Vagina (tissue), 2 donors: ENCODE measurements around the gene GRIK4. TPM values are rescaled to one million over a fixed set of nuclear protein-coding genes. Genes with fewer than 3 reads are reported as not detected.

Experiments
- DNase-seq, 2 donors: peaks; one replicate each; pipeline ENCODE4 v3.0.0-alpha.2; 2017; ENCODE audit errors: extremely low spot score in 2 of 2
- H3K27ac ChIP-seq: fragments of 200-600 bp; sonication (generic); one replicate; pipeline ENCODE4 v1.5.1; 2019
- H3K27me3 ChIP-seq: fragments of 200-600 bp; sonication (generic); one replicate; pipeline ENCODE4 v1.5.1; 2019
- H3K36me3 ChIP-seq, 2 donors: fragments of 200-600 bp; sonication (generic); one replicate each; pipeline ENCODE4 v1.5.1; 2017 to 2019
- H3K4me1 ChIP-seq: fragments of 200-600 bp; sonication (generic); one replicate; pipeline ENCODE4 v1.5.1; 2019
- H3K4me3 ChIP-seq, 2 donors: fragments of 200-600 bp; sonication (generic); 1 replicate in 1 of 2; 2 replicates in 1 of 2; pipeline ENCODE4 v1.5.1; 2016 to 2019
- H3K9me3 ChIP-seq: fragments of 200-600 bp; sonication (generic); one replicate; pipeline ENCODE4 v1.5.1; 2019
- POLR2A ChIP-seq, 2 donors: fragments of 450-650 bp; IDR thresholded peaks; one replicate each; pipeline ENCODE4 v1.6.1; 2017; ENCODE audit warnings: antibody characterized with exemption in 2 of 2, mild to moderate bottlenecking in 2 of 2, moderate library complexity in 2 of 2
- POLR2AphosphoS5 ChIP-seq, 2 donors: sonication (generic); formaldehyde crosslinking; IDR thresholded peaks; one replicate each; pipeline ENCODE4 v1.9.0; 2017; ENCODE audit warnings: antibody characterized with exemption in 2 of 2, mild to moderate bottlenecking in 2 of 2, low read depth in 1 of 2; ENCODE audit not compliant: insufficient read depth in 1 of 2
- intact Hi-C: fragments of 100-400 bp; cut with DNase I; formaldehyde crosslinking; loops from one replicate; pipeline ENCODE4 v1.15.1; 2023
- total RNA-seq: library from RNA; depleted of rRNA; stranded (reverse); fragments of >200 nt; gene quantifications from one replicate; pipeline ENCODE4 v1.2.3, GENCODE V29; 2016
- TF ChIP-seq, protein P1 (sequence below), 3 experiments: fragments of 450-650 bp in 2 of 3; fragments of 200-600 bp in 1 of 3; sonication (generic) in 1 of 3; IDR thresholded peaks; one replicate each; pipeline ENCODE4 v1.5.1; 2017 to 2019; ENCODE audit warnings: antibody characterized with exemption in 3 of 3, mild to moderate bottlenecking in 2 of 3, moderate library complexity in 2 of 3

Gene GRIK4
- total RNA-seq, 1 donor from 2014 or later, result 0.25 TPM

- DNase-seq, result no peak
- Histone ChIP-seq H3K36me3 (no peaks in the 10 kb centered on the region), H3K27me3 (no peaks in the 10 kb centered on the region), H3K27ac (no peak overlapping the region), H3K4me3 (no peak overlapping the region), H3K9me3 (no peaks in the 10 kb centered on the region), H3K4me1 (no peaks in the 10 kb centered on the region)
- intact Hi-C loops, result no loop called here
- TF ChIP-seq POLR2AphosphoS5 (IDR thresholded peaks at IDR 0.05; ENCODE audit: insufficient read depth in 1 of 2, low read depth in 1 of 2) (no peak), POLR2A (IDR thresholded peaks at IDR 0.05) (no peak)
- TF ChIP-seq, protein P1, sequence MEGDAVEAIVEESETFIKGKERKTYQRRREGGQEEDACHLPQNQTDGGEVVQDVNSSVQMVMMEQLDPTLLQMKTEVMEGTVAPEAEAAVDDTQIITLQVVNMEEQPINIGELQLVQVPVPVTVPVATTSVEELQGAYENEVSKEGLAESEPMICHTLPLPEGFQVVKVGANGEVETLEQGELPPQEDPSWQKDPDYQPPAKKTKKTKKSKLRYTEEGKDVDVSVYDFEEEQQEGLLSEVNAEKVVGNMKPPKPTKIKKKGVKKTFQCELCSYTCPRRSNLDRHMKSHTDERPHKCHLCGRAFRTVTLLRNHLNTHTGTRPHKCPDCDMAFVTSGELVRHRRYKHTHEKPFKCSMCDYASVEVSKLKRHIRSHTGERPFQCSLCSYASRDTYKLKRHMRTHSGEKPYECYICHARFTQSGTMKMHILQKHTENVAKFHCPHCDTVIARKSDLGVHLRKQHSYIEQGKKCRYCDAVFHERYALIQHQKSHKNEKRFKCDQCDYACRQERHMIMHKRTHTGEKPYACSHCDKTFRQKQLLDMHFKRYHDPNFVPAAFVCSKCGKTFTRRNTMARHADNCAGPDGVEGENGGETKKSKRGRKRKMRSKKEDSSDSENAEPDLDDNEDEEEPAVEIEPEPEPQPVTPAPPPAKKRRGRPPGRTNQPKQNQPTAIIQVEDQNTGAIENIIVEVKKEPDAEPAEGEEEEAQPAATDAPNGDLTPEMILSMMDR (IDR thresholded peaks at IDR 0.05), result no peak
Observed at GRCh38 chr11:120854988-120855387, 343.4 kb downstream of the GRIK4 start.

GRCh38 chr11:120857508-120857907 is 346.0 kb downstream of the GRIK4 start:
- Histone ChIP-seq H3K27ac (no peak overlapping the region), H3K4me3 (no peak overlapping the region), H3K36me3 (no peaks in the 10 kb centered on the region), H3K4me1 (no peaks in the 10 kb centered on the region), H3K27me3 (no peaks in the 10 kb centered on the region), H3K9me3 (no peaks in the 10 kb centered on the region)
- DNase-seq, result no peak
- no peak for TF ChIP-seq POLR2AphosphoS5 (IDR thresholded peaks at IDR 0.05; ENCODE audit: insufficient read depth in 1 of 2, low read depth in 1 of 2)
- intact Hi-C loops, result no loop called here

GRCh38 chr11:120858740-120859139 is 347.2 kb downstream of the GRIK4 start:
- H3K9me3 ChIP-seq, result no peaks in the 10 kb centered on the region

DNA sequence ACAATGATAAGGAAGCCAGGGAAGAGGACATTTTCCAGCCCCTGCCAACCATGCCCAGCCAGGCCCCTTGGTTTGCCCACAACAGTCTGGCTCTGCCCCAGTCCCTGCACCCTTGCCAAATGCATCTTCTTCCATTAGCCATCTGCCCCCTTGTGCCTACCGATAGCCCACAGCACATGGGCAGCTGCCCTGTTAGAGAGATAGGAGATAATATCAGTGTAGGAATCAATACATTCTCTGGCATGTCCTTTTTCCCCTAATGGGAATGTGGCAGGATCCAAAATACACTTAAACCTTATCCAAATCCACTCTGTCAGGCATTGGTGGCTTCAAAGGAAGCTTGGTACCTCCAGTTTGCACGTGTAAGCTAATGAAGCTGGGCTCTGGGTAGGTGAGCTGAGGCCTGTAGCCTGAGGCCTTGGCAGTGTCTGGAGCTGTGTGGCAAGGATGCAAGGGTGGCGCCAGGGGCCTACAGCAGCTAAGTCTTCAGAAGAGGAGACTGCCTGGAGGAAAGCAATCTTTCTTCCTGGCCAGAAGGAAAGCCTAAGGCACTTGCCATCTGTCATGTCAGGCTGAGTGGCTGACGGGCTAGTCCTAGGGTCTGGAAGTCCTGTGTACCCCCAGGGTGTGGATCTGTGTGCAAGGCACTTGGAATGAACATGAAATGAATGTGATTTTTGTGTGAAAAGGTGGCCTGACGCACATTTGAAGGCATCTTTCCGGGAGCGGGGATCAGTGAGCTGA is 348.2 kb downstream of the GRIK4 start:
- Histone ChIP-seq H3K4me3 (no peak overlapping the region), H3K27me3 (no peaks in the 10 kb centered on the region), H3K27ac (no peak overlapping the region), H3K9me3 (no peaks in the 10 kb centered on the region), H3K36me3 (no peaks in the 10 kb centered on the region), H3K4me1 (no peaks in the 10 kb centered on the region)
- intact Hi-C loops, result no loop called here
- TF ChIP-seq POLR2A (IDR thresholded peaks at IDR 0.05) (no peak), POLR2AphosphoS5 (IDR thresholded peaks at IDR 0.05; ENCODE audit: insufficient read depth in 1 of 2, low read depth in 1 of 2) (no peak)
- TF ChIP-seq, protein P1 (IDR thresholded peaks at IDR 0.05), result no peak
- no peak for DNase-seq

More at GRCh38 chr11:120858740-120859139, 347.2 kb downstream of the GRIK4 start:
- Histone ChIP-seq H3K27me3 (no peaks in the 10 kb centered on the region), H3K4me3 (no peak overlapping the region), H3K4me1 (no peaks in the 10 kb centered on the region), H3K36me3 (no peaks in the 10 kb centered on the region), H3K27ac (no peak overlapping the region)
- DNase-seq, result no peak
- TF ChIP-seq, protein P1 (IDR thresholded peaks at IDR 0.05), result no peak
- TF ChIP-seq POLR2AphosphoS5 (IDR thresholded peaks at IDR 0.05; ENCODE audit: insufficient read depth in 1 of 2, low read depth in 1 of 2) (peak in 1 of 2 donors; percentile 12), POLR2A (IDR thresholded peaks at IDR 0.05) (no peak)
- intact Hi-C loops, result no loop called here

- no peak for DNase-seq
- no peaks in the 10 kb centered on the region for H3K9me3 ChIP-seq
- intact Hi-C loops, result no loop called here
- H3K27ac ChIP-seq, result no peak overlapping the region
- no peaks in the 10 kb centered on the region for H3K36me3 ChIP-seq
- TF ChIP-seq, protein P1 (IDR thresholded peaks at IDR 0.05), result no peak
- TF ChIP-seq POLR2A (IDR thresholded peaks at IDR 0.05), result no peak
- no peak for TF ChIP-seq POLR2AphosphoS5 (IDR thresholded peaks at IDR 0.05; ENCODE audit: insufficient read depth in 1 of 2, low read depth in 1 of 2)
- no peak overlapping the region for H3K4me3 ChIP-seq
- no peaks in the 10 kb centered on the region for H3K4me1 ChIP-seq
- H3K27me3 ChIP-seq, result no peaks in the 10 kb centered on the region
Observed at GRCh38 chr11:120863359-120863758, 351.8 kb downstream of the GRIK4 start.
